Muscle of leg (tissue), 11 donors: Measurements from ENCODE around the gene CDYL. TPM values are rescaled to one million over a fixed set of nuclear protein-coding genes. Genes with fewer than 3 reads are reported as not detected.

ENCODE experiments used
- DNase-seq: peaks from one replicate; pipeline ENCODE4 v3.0.0; 2013
- H3K27ac ChIP-seq: one replicate; pipeline ENCODE4 v1.5.1; 2013; ENCODE audit warnings: mild to moderate bottlenecking, low read length, control low read depth
- H3K27me3 ChIP-seq: one replicate; pipeline ENCODE4 v1.6.1; 2013; ENCODE audit warnings: low read length; ENCODE audit not compliant: control insufficient read depth, insufficient read depth
- H3K36me3 ChIP-seq: one replicate; pipeline ENCODE4 v1.6.1; 2013; ENCODE audit warnings: low read length; ENCODE audit not compliant: control insufficient read depth, insufficient read depth
- H3K4me1 ChIP-seq: one replicate; pipeline ENCODE4 v1.6.1; 2013; ENCODE audit warnings: low read length; ENCODE audit not compliant: control insufficient read depth, insufficient read depth
- H3K4me3 ChIP-seq: one replicate; pipeline ENCODE4 v1.5.1; 2013; ENCODE audit warnings: low read length, control low read depth
- H3K9me3 ChIP-seq: replicated peaks from 2 replicates; pipeline ENCODE4 v1.6.1; 2013; ENCODE audit warnings: low read depth, low read length; ENCODE audit not compliant: control insufficient read depth
- WGBS: methylation state at CpG from one replicate; pipeline ENCODE4 v1.1.5; 2013; ENCODE audit warnings: missing lambda C conversion rate; ENCODE audit not compliant: insufficient coverage; 5-methylcytosine and 5-hydroxymethylcytosine counted together
- polyA plus RNA-seq, 8 donors: library from polyadenylated mRNA; unstranded; fragments of 120-200 nt; gene quantifications; one replicate each; pipeline versions ENCODE4 v1.2.1 to v1.2.3, GENCODE V29; 2013; ENCODE audit warnings: inconsistent platforms in 1 of 8, low replicate concordance in 1 of 8; ENCODE audit not compliant: insufficient read length in 8 of 8, insufficient read depth in 1 of 8
- total RNA-seq: library from RNA; stranded (reverse); fragments of 120-200 nt; gene quantifications from one replicate; pipeline ENCODE4 v1.2.4, GENCODE V29; 2013

CDYL gene
- total and polyA plus RNA-seq, 9 donors: 15.6 to 75.3 (median 19.9) TPM

GRCh38 chr6:4812068-4812467 lies 35.9 kb downstream of the CDYL start:
- Histone ChIP-seq H3K27me3 (no peaks in the 10 kb centered on the region), H3K27ac (no peak overlapping the region), H3K36me3 (no peaks in the 10 kb centered on the region), H3K9me3 (peaks cover 12% of the 10 kb centered on the region), H3K4me3 (no peak overlapping the region), H3K4me1 (no peaks in the 10 kb centered on the region)
- no peak for DNase-seq
- WGBS: no CpG with 5 or more reads among the region's 4 CpGs

- Histone ChIP-seq H3K36me3 (no peaks in the 10 kb centered on the region), H3K4me3 (no peak overlapping the region), H3K4me1 (no peaks in the 10 kb centered on the region), H3K27ac (no peak overlapping the region), H3K27me3 (no peaks in the 10 kb centered on the region), H3K9me3 (peaks cover 12% of the 10 kb centered on the region)
- WGBS: 100% methylated on average over 1 of the region's 8 CpGs
- DNase-seq: no peak
Measured at GRCh38 chr6:4813055-4813454, 36.9 kb downstream of the CDYL start.

- H3K27ac ChIP-seq: no peak overlapping the region
- DNase-seq: no peak
- H3K4me3 ChIP-seq: no peak overlapping the region
- H3K4me1 ChIP-seq: no peaks in the 10 kb centered on the region
- H3K9me3 ChIP-seq: peaks cover 8% of the 10 kb centered on the region
- no peaks in the 10 kb centered on the region for H3K27me3 ChIP-seq
- no peaks in the 10 kb centered on the region for H3K36me3 ChIP-seq
Measured at GRCh38 chr6:4814212-4814611, 38.0 kb downstream of the CDYL start.

- no peaks in the 10 kb centered on the region for H3K27me3 ChIP-seq
- peaks cover 5% of the 10 kb centered on the region for H3K9me3 ChIP-seq
- H3K4me3 ChIP-seq: no peak overlapping the region
- no peaks in the 10 kb centered on the region for H3K36me3 ChIP-seq
- no peak for DNase-seq
- no peaks in the 10 kb centered on the region for H3K4me1 ChIP-seq
- no CpG with 5 or more reads among the region's 2 CpGs for WGBS
- H3K27ac ChIP-seq: no peak overlapping the region
Measured at GRCh38 chr6:4814987-4815386, 38.8 kb downstream of the CDYL start.

GRCh38 chr6:4815584-4815983 lies 39.4 kb downstream of the CDYL start:
- Histone ChIP-seq H3K27me3 (no peaks in the 10 kb centered on the region), H3K36me3 (no peaks in the 10 kb centered on the region), H3K27ac (no peak overlapping the region), H3K9me3 (peaks cover under 1% of the 10 kb centered on the region), H3K4me1 (peaks cover 4% of the 10 kb centered on the region), H3K4me3 (no peak overlapping the region)
- no peak for DNase-seq
- no CpG with 5 or more reads among the region's 2 CpGs for WGBS

DNA sequence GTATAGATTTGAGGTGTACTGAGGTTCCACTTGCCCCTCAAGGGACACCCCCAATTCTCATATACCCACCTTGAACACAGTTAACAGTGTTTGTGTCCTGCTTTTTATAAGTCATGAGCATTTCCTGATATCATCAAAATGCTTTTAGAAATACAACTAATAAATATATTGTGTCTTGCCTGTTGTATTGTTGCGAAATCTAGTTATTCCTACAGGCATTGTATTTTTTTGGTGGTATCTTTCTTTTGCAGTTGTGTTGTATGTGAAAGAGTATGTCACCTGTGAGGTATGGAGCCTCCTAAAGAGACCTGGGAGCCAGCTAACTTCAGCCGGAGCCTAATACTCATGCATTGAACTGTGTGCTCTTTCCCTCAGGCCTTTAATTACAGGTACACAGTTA lies 40.7 kb downstream of the CDYL start:
- no peak for DNase-seq
- no peak overlapping the region for H3K4me3 ChIP-seq
- H3K36me3 ChIP-seq: no peaks in the 10 kb centered on the region
- WGBS: 100% methylated on average over 1 of the region's 2 CpGs
- no peak overlapping the region for H3K27ac ChIP-seq
- H3K27me3 ChIP-seq: no peaks in the 10 kb centered on the region
- H3K4me1 ChIP-seq: peaks cover 4% of the 10 kb centered on the region
- H3K9me3 ChIP-seq: no peaks in the 10 kb centered on the region

GRCh38 chr6:4817551-4817950 lies 41.3 kb downstream of the CDYL start:
- WGBS: no CpG with 5 or more reads among the region's 4 CpGs
- H3K36me3 ChIP-seq: no peaks in the 10 kb centered on the region
- H3K9me3 ChIP-seq: no peaks in the 10 kb centered on the region
- no peaks in the 10 kb centered on the region for H3K27me3 ChIP-seq
- H3K4me1 ChIP-seq: peaks cover 4% of the 10 kb centered on the region
- no peak overlapping the region for H3K4me3 ChIP-seq
- no peak overlapping the region for H3K27ac ChIP-seq
- no peak for DNase-seq

DNA sequence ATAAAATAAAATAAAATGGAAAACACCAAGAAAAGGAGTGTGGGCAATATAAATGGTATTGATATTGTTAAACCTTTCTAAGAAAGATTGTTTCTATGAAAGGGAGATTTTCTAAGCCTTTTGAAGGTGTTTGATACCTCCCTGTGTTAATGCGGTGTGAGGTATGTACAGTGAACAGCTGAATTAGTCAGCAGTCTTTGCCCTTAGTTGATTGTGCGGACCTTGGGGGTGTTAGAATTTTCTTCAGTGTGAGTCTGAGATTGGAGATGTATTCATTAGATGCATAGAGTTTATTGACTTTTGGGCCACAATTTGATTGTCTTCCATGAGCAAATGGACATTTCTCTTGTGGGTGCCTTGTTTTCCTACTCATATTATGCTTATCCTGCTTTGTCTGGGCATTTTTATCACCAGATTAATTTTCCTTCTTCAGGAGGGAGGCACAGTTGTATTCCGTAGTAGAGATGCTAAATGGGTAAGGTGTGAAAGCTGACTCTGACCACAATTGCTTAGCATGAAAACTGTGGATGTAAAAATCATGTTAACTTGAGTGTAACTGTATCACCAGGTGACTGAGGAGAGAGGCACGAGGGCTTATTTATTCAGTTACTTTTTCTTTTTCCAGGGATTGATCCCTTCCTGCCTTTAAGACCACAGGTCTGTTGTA lies 42.2 kb downstream of the CDYL start:
- H3K36me3 ChIP-seq: no peaks in the 10 kb centered on the region
- WGBS: 100% methylated on average over 1 of the region's 4 CpGs
- no peak overlapping the region for H3K4me3 ChIP-seq
- H3K4me1 ChIP-seq: peaks cover 4% of the 10 kb centered on the region
- no peaks in the 10 kb centered on the region for H3K27me3 ChIP-seq
- no peak for DNase-seq
- H3K9me3 ChIP-seq: no peaks in the 10 kb centered on the region
- H3K27ac ChIP-seq: no peak overlapping the region

GRCh38 chr6:4819706-4820283 lies 43.6 kb downstream of the CDYL start:
- no peaks in the 10 kb centered on the region for H3K27me3 ChIP-seq
- no peaks in the 10 kb centered on the region for H3K36me3 ChIP-seq
- H3K27ac ChIP-seq: no peak overlapping the region
- DNase-seq: no peak
- no peak overlapping the region for H3K4me3 ChIP-seq
- H3K9me3 ChIP-seq: peaks cover 2% of the 10 kb centered on the region
- WGBS: no CpG with 5 or more reads among the region's 1 CpG
- H3K4me1 ChIP-seq: peaks cover 4% of the 10 kb centered on the region

- H3K4me1 ChIP-seq: peaks cover 4% of the 10 kb centered on the region
- H3K36me3 ChIP-seq: no peaks in the 10 kb centered on the region
- H3K9me3 ChIP-seq: peaks cover 3% of the 10 kb centered on the region
- 51% methylated on average over 3 of the region's 5 CpGs for WGBS
- no peak overlapping the region for H3K4me3 ChIP-seq
- H3K27me3 ChIP-seq: no peaks in the 10 kb centered on the region
- H3K27ac ChIP-seq: no peak overlapping the region
- peak; percentile 66 for DNase-seq
Measured at GRCh38 chr6:4820704-4821276, 44.6 kb downstream of the CDYL start.
